Gastroesophageal sphincter (tissue), 4 donors: ENCODE data around the gene LIPA. TPM values are rescaled to one million over a fixed set of nuclear protein-coding genes. Genes with fewer than 3 reads are reported as not detected.

Source experiments
- ATAC-seq: fragments of 150-250 bp; one replicate; pipeline ENCODE4 v1.9.1; 2016; ENCODE audit warnings: mild to moderate bottlenecking, moderate library complexity
- H3K27ac ChIP-seq, 4 donors: fragments of 200-600 bp; sonication (generic) in 3 of 4; 1 replicate in 3 of 4; 2 replicates in 1 of 4; pipeline ENCODE4 v1.5.1; 2016 to 2019
- H3K27me3 ChIP-seq: fragments of 200-600 bp; sonication (generic); one replicate; pipeline ENCODE4 v1.5.1; 2019
- H3K36me3 ChIP-seq, 2 donors: fragments of 200-600 bp; sonication (generic); one replicate each; pipeline ENCODE4 v1.5.1; 2019; ENCODE audit warnings: control low read depth in 1 of 2
- H3K4me1 ChIP-seq, 3 donors: fragments of 200-600 bp; sonication (generic); 1 replicate in 2 of 3; 2 replicates in 1 of 3; pipeline ENCODE4 v1.5.1; 2016 to 2019; ENCODE audit warnings: control low read depth in 2 of 3
- H3K4me3 ChIP-seq, 2 donors: fragments of 200-600 bp; sonication (generic); one replicate each; pipeline ENCODE4 v1.5.1; 2019; ENCODE audit warnings: mild to moderate bottlenecking in 1 of 2, moderate library complexity in 1 of 2
- H3K9me3 ChIP-seq, 3 donors: fragments of 200-600 bp; sonication (generic); one replicate each; pipeline ENCODE4 v1.5.1; 2017 to 2019; ENCODE audit warnings: control low read depth in 2 of 3
- EP300 ChIP-seq: sonication (generic); formaldehyde crosslinking; IDR thresholded peaks from one replicate; pipeline ENCODE4 v1.6.1; 2017; ENCODE audit warnings: antibody characterized with exemption, mild to moderate bottlenecking
- POLR2A ChIP-seq, 2 donors: fragments of 450-650 bp; IDR thresholded peaks; one replicate each; pipeline ENCODE4 v1.6.1; 2017; ENCODE audit warnings: antibody characterized with exemption in 2 of 2, mild to moderate bottlenecking in 2 of 2, moderate library complexity in 1 of 2
- POLR2AphosphoS5 ChIP-seq: sonication (generic); formaldehyde crosslinking; IDR thresholded peaks from one replicate; pipeline ENCODE4 v1.6.1; 2017; ENCODE audit warnings: antibody characterized with exemption
- WGBS, 2 donors: methylation state at CpG; one replicate each; pipeline ENCODE4 v1.1.5; 2018; ENCODE audit warnings: low coverage in 1 of 2; 5-methylcytosine and 5-hydroxymethylcytosine counted together
- total RNA-seq, 4 donors: library from RNA; depleted of rRNA; stranded (reverse); fragments of >200 nt; gene quantifications; one replicate each; pipeline ENCODE4 v1.1.0, GENCODE V29; 2016
- TF ChIP-seq, protein P1 (sequence below), 4 experiments: fragments of 200-600 bp in 2 of 4; fragments of 450-650 bp in 2 of 4; sonication (generic) in 1 of 4; IDR thresholded peaks; one replicate each; pipeline ENCODE4 v1.5.1; 2017 to 2019; ENCODE audit warnings: antibody characterized with exemption in 4 of 4, mild to moderate bottlenecking in 2 of 4, moderate library complexity in 2 of 4

LIPA gene
- total RNA-seq, 4 donors from 2014 or later: 15.7 to 46.0 (median 22.3) TPM

DNA sequence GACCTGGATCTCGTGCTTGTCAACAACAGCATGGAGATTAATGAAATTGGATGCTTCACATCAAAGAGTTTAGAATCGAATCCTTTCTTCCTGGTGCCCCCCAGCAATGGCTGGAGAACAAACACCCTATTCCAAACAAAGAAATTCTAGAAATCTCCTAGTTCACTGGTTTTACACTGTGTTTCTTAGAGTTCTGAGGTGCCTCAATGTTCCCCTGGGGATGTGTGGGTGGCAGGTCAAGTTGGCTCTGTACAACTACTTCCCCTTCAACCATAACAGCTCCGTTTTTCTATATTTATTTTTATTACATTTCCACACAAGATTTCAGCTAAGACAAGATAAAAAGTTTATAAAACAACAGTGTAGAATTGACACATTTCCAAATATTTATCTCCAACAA, 66.9 kb downstream of the LIPA start:
- Histone ChIP-seq H3K4me1 (peaks cover 0 to 13% (median 3%) of the 10 kb centered on the region in 3 donors), H3K27ac (no peak overlapping the region), H3K4me3 (no peak overlapping the region), H3K36me3 (no peaks in the 10 kb centered on the region), H3K27me3 (no peaks in the 10 kb centered on the region), H3K9me3 (no peaks in the 10 kb centered on the region)
- no peak for ATAC-seq
- TF ChIP-seq POLR2A (IDR thresholded peaks at IDR 0.05) (no peak), EP300 (no peak), POLR2AphosphoS5 (no peak)
- TF ChIP-seq, protein P1, sequence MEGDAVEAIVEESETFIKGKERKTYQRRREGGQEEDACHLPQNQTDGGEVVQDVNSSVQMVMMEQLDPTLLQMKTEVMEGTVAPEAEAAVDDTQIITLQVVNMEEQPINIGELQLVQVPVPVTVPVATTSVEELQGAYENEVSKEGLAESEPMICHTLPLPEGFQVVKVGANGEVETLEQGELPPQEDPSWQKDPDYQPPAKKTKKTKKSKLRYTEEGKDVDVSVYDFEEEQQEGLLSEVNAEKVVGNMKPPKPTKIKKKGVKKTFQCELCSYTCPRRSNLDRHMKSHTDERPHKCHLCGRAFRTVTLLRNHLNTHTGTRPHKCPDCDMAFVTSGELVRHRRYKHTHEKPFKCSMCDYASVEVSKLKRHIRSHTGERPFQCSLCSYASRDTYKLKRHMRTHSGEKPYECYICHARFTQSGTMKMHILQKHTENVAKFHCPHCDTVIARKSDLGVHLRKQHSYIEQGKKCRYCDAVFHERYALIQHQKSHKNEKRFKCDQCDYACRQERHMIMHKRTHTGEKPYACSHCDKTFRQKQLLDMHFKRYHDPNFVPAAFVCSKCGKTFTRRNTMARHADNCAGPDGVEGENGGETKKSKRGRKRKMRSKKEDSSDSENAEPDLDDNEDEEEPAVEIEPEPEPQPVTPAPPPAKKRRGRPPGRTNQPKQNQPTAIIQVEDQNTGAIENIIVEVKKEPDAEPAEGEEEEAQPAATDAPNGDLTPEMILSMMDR (IDR thresholded peaks at IDR 0.05): no peak
- WGBS, 2 donors: 20 to 51% methylated on average over 3 of the region's 3 CpGs

DNA sequence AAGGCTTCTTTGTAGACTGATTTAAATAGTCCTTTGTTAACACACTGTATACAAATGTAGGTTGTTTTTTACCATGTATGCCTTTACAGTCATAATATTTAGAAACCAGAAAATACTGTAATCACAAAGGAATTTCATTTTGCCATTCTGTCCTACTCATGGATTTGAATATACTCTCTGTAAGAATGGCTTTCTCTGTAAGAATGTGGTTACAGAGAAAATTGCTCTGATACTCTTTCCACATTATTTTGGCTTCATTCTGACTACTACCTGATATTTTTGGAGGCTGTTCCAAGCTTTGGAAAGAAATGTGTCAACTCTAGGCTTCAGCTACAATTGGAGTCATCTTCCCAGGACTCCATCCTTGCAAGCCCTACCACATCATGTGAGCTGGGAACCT, 68.0 kb downstream of the LIPA start:
- H3K27me3 ChIP-seq: no peaks in the 10 kb centered on the region
- H3K4me3 ChIP-seq: no peak overlapping the region
- H3K36me3 ChIP-seq: no peaks in the 10 kb centered on the region
- H3K4me1 ChIP-seq: peaks cover 0 to 13% (median 3%) of the 10 kb centered on the region in 3 donors
- no peak for ATAC-seq
- TF ChIP-seq, protein P1 (IDR thresholded peaks at IDR 0.05): no peak
- TF ChIP-seq POLR2AphosphoS5 (no peak), EP300 (no peak), POLR2A (IDR thresholded peaks at IDR 0.05) (no peak)
- H3K27ac ChIP-seq: no peak overlapping the region
- no peaks in the 10 kb centered on the region for H3K9me3 ChIP-seq

DNA sequence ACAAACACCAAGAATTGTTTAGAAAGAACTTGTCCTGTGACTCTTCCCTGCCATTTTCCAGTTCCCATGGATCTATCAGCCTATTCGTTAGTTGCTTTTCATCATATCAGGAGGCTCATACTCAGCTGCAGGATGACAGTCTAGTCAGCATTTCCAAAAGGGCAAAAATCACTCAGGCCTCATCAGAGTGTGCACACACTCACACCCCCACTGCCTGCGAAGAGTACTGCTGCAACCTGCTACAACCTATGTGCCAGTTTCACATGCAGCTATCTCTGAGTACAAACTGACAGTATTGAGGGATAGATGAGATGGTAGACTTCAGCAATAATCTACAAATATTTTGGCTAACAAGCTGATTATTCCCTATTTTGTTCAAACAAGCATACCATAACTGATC, 68.7 kb downstream of the LIPA start:
- no peak for TF ChIP-seq POLR2A (IDR thresholded peaks at IDR 0.05)
- TF ChIP-seq, protein P1 (IDR thresholded peaks at IDR 0.05): no peak
- TF ChIP-seq POLR2AphosphoS5: no peak
- no peak for TF ChIP-seq EP300
- 80 to 91% methylated on average over 2 of the region's 2 CpGs for WGBS, 2 donors

DNA sequence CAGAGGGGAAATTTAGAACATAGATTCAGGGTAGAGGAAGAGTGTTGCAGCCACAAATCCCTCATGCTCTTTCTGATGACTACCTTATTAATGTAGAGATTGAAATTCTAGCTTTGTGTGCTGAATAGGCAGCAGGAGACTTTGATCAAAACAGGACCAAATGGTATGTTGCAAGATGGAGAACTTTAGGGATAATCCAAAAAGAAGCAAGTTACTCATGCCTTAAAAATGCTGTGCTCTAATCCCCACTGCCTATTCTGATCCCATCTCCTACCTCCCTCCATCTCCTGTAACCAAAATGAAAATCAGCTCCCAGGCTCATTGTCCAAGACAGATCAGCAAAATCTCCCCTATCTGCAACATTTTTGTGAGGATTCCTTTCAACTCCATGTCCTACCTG, 75.8 kb downstream of the LIPA start:
- ATAC-seq: no peak
- Histone ChIP-seq H3K36me3 (no peaks in the 10 kb centered on the region), H3K27ac (no peak overlapping the region), H3K9me3 (no peaks in the 10 kb centered on the region), H3K27me3 (no peaks in the 10 kb centered on the region), H3K4me3 (no peak overlapping the region), H3K4me1 (no peaks in the 10 kb centered on the region)
- TF ChIP-seq, protein P1 (IDR thresholded peaks at IDR 0.05): no peak
- no peak for TF ChIP-seq EP300
- no peak for TF ChIP-seq POLR2A (IDR thresholded peaks at IDR 0.05)
- TF ChIP-seq POLR2AphosphoS5: no peak

More for the DNA sequence above, 68.7 kb downstream of the LIPA start:
- Histone ChIP-seq H3K4me3 (no peak overlapping the region), H3K4me1 (peaks cover 0 to 13% (median 3%) of the 10 kb centered on the region in 3 donors), H3K9me3 (no peaks in the 10 kb centered on the region), H3K27me3 (no peaks in the 10 kb centered on the region), H3K36me3 (no peaks in the 10 kb centered on the region), H3K27ac (no peak overlapping the region)
- ATAC-seq: no peak

DNA sequence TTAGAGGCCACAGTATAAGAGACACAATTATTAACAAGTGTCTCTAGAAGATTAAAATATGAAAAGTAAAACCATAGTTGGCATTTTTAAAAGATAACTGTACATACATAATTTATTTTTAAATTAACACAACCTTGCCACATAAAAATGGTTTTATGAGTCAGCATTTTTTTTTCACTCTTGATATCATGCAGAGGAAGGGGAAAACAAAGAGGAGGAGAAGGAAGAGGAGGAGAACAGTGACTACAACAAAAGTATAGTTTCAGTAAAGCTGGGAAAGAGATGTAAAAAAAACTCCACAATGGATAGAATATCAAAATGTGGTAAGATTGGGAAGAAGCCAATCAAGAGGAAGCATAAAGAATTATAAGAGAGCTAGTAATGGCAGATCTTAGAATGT, 78.5 kb downstream of the LIPA start:
- H3K9me3 ChIP-seq: no peaks in the 10 kb centered on the region
- TF ChIP-seq POLR2AphosphoS5 (no peak), POLR2A (IDR thresholded peaks at IDR 0.05) (no peak), EP300 (no peak)
- TF ChIP-seq, protein P1 (IDR thresholded peaks at IDR 0.05): no peak
- ATAC-seq: no peak
- no peaks in the 10 kb centered on the region for H3K4me1 ChIP-seq
- no peaks in the 10 kb centered on the region for H3K27me3 ChIP-seq
- no peak overlapping the region for H3K27ac ChIP-seq
- no peaks in the 10 kb centered on the region for H3K36me3 ChIP-seq
- H3K4me3 ChIP-seq: no peak overlapping the region
